HEK293 (cell line): ENCODE results near the gene ELOVL5.

ENCODE experiments used
- CTCF ChIA-PET: fragments of 350-600 bp; formaldehyde crosslinking; extraction: SDS; loops from one replicate; lab custom pipeline; 2021; ENCODE audit warnings: antibody characterized with exemption; lab: Yijun Ruan, JAX
- POLR2A ChIA-PET: fragments of 300-600 bp; formaldehyde crosslinking; extraction: SDS; loops from one replicate; lab custom pipeline; 2020; ENCODE audit warnings: antibody characterized with exemption, inconsistent platforms; lab: Yijun Ruan, JAX
- H3K27ac ChIP-seq: fragments of 200-500 bp; sonication (Bioruptor generic); 2 replicates; pipeline ENCODE4 v1.5.1; 2014; ENCODE audit warnings: low read depth, low read length, control low read depth, inconsistent platforms; ENCODE audit errors: extremely low read depth
- H3K36me3 ChIP-seq, 2 experiments: fragments of 200-500 bp in 1 of 2; sonication (Bioruptor generic) in 1 of 2; 1 replicate in 1 of 2; 2 replicates in 1 of 2; pipeline ENCODE4 v1.5.1; 2014 to 2017; ENCODE audit warnings: inconsistent platforms in 2 of 2, low read length in 2 of 2; ENCODE audit not compliant: control insufficient read depth in 2 of 2, insufficient read depth in 1 of 2
- H3K4me1 ChIP-seq: fragments of 200-500 bp; sonication (Bioruptor generic); 2 replicates; pipeline ENCODE4 v1.5.1; 2014; ENCODE audit warnings: mild to moderate bottlenecking, low read length, inconsistent platforms; ENCODE audit not compliant: control insufficient read depth, insufficient read depth
- H3K4me3 ChIP-seq: 2 replicates; pipeline ENCODE4 v1.5.1; 2011; ENCODE audit warnings: low read depth, mild to moderate bottlenecking, control low read depth, low read length, moderate library complexity
- H3K9me3 ChIP-seq: fragments of 200-500 bp; sonication (Bioruptor generic); 2 replicates; pipeline ENCODE4 v1.5.1; 2014; ENCODE audit warnings: low read depth, low read length, inconsistent platforms; ENCODE audit not compliant: control insufficient read depth, insufficient read depth
- HOXD13 ChIP-seq: sonication (generic); formaldehyde crosslinking; IDR thresholded peaks from 2 replicates; pipeline ENCODE4 v1.8.0; 2022; ENCODE audit warnings: missing genetic modification reagents, borderline replicate concordance
- IKZF3 ChIP-seq: fragments of 450-650 bp; IDR thresholded peaks from 2 replicates; pipeline ENCODE4 v1.5.0; 2018; ENCODE audit warnings: missing biosample characterization, mild to moderate bottlenecking, missing genetic modification characterization, moderate library complexity
- OSR2 ChIP-seq: fragments of 450-650 bp; formaldehyde crosslinking; IDR thresholded peaks from 2 replicates; pipeline ENCODE4 v1.5.1; 2016; ENCODE audit warnings: missing biosample characterization, missing genetic modification characterization
- PBX3 ChIP-seq: sonication (generic); formaldehyde crosslinking; IDR thresholded peaks from 2 replicates; pipeline ENCODE4 v1.8.1; 2022; ENCODE audit warnings: mild to moderate bottlenecking, moderate library complexity, missing genetic modification reagents
- PRDM1 ChIP-seq: fragments of 450-650 bp; formaldehyde crosslinking; IDR thresholded peaks from 2 replicates; pipeline ENCODE4; 2016; ENCODE audit warnings: missing biosample characterization, missing genetic modification characterization
- REPIN1 ChIP-seq: fragments of 450-650 bp; formaldehyde crosslinking; IDR thresholded peaks from 2 replicates; pipeline ENCODE4 v1.5.1; 2017; ENCODE audit warnings: missing biosample characterization, missing genetic modification characterization, low read depth
- ZBTB1 ChIP-seq: fragments of 450-650 bp; formaldehyde crosslinking; IDR thresholded peaks from 2 replicates; pipeline ENCODE4 v1.5.1; 2016; ENCODE audit warnings: missing biosample characterization, missing genetic modification characterization
- ZBTB17 ChIP-seq: fragments of 450-650 bp; formaldehyde crosslinking; IDR thresholded peaks from 2 replicates; pipeline ENCODE4 v1.5.1; 2016; ENCODE audit warnings: missing biosample characterization, missing genetic modification characterization
- ZBTB26 ChIP-seq: fragments of 450-650 bp; formaldehyde crosslinking; optimal IDR thresholded peaks from 2 replicates; pipeline ENCODE3; 2016; ENCODE audit warnings: missing biosample characterization, mild to moderate bottlenecking, missing genetic modification characterization
- ZFP69B ChIP-seq: fragments of 450-650 bp; formaldehyde crosslinking; IDR thresholded peaks from 2 replicates; pipeline ENCODE4 v1.5.1; 2016; ENCODE audit warnings: missing biosample characterization, missing genetic modification characterization
- ZIC2 ChIP-seq: fragments of 450-650 bp; formaldehyde crosslinking; IDR thresholded peaks from 2 replicates; pipeline ENCODE4 v1.5.1; 2016; ENCODE audit warnings: missing biosample characterization, missing genetic modification characterization
- ZNF138 ChIP-seq: fragments of 450-650 bp; formaldehyde crosslinking; IDR thresholded peaks from 2 replicates; pipeline ENCODE4 v1.5.1; 2016; ENCODE audit warnings: missing biosample characterization, missing genetic modification characterization, borderline replicate concordance
- ZNF148 ChIP-seq: fragments of 450-650 bp; formaldehyde crosslinking; IDR thresholded peaks from 2 replicates; pipeline ENCODE4 v1.5.0; 2017; ENCODE audit warnings: missing biosample characterization, missing genetic modification characterization, borderline replicate concordance
- ZNF16 ChIP-seq: fragments of 450-650 bp; formaldehyde crosslinking; IDR thresholded peaks from 2 replicates; pipeline ENCODE4 v1.5.1; 2016; ENCODE audit warnings: low read depth, missing biosample characterization, missing genetic modification characterization
- ZNF473 ChIP-seq: fragments of 450-650 bp; formaldehyde crosslinking; IDR thresholded peaks from 2 replicates; pipeline ENCODE4 v1.5.1; 2017; ENCODE audit warnings: missing biosample characterization, missing genetic modification characterization
- ZNF530 ChIP-seq: fragments of 450-650 bp; formaldehyde crosslinking; IDR thresholded peaks from 2 replicates; pipeline ENCODE4 v1.5.1; 2016; ENCODE audit warnings: low read depth, missing biosample characterization, missing genetic modification characterization
- ZNF549 ChIP-seq: fragments of 450-650 bp; IDR thresholded peaks from 2 replicates; pipeline ENCODE4 v1.5.1; 2018; ENCODE audit warnings: missing biosample characterization, missing genetic modification characterization, mild to moderate bottlenecking, inconsistent platforms, moderate library complexity
- ZNF555 ChIP-seq: fragments of 450-650 bp; formaldehyde crosslinking; conservative IDR thresholded peaks from 2 replicates; pipeline ENCODE4 v1.5.1; 2017; ENCODE audit warnings: missing biosample characterization, mild to moderate bottlenecking, missing genetic modification characterization, inconsistent platforms
- ZNF560 ChIP-seq: fragments of 450-650 bp; formaldehyde crosslinking; IDR thresholded peaks from 2 replicates; pipeline ENCODE4 v1.5.1; 2017; ENCODE audit warnings: missing biosample characterization, missing genetic modification characterization, borderline replicate concordance
- ZNF610 ChIP-seq: fragments of 450-650 bp; formaldehyde crosslinking; IDR thresholded peaks from 2 replicates; pipeline ENCODE4 v1.5.1; 2016; ENCODE audit warnings: missing biosample characterization, missing genetic modification characterization, borderline replicate concordance
- ZNF76 ChIP-seq: fragments of 450-650 bp; formaldehyde crosslinking; IDR thresholded peaks from 2 replicates; pipeline ENCODE4; 2016; ENCODE audit warnings: low read depth, missing biosample characterization, missing genetic modification characterization, borderline replicate concordance
- ZNF777 ChIP-seq: fragments of 450-650 bp; formaldehyde crosslinking; IDR thresholded peaks from 2 replicates; pipeline ENCODE4 v1.5.1; 2017; ENCODE audit warnings: missing biosample characterization, missing genetic modification characterization, borderline replicate concordance
- ZNF837 ChIP-seq: fragments of 450-650 bp; formaldehyde crosslinking; IDR thresholded peaks from 2 replicates; pipeline ENCODE4 v1.5.1; 2016; ENCODE audit warnings: missing biosample characterization, missing genetic modification characterization
- ZXDB ChIP-seq: fragments of 450-650 bp; formaldehyde crosslinking; IDR thresholded peaks from 2 replicates; pipeline ENCODE4 v1.5.1; 2016; ENCODE audit warnings: missing biosample characterization, missing genetic modification characterization

ELOVL5 gene

GRCh38 chr6:53244399-53244931, 104.3 kb downstream of the ELOVL5 start:
- no peak overlapping the region for H3K4me3 ChIP-seq

GRCh38 chr6:53241938-53242337, 106.8 kb downstream of the ELOVL5 start:
- ChIA-PET CTCF (no interaction called here), POLR2A (no interaction called here)
- Histone ChIP-seq H3K4me1 (no peaks in the 10 kb centered on the region), H3K36me3 (no peaks in the 10 kb centered on the region), H3K9me3 (no peaks in the 10 kb centered on the region), H3K27ac (no peak overlapping the region), H3K4me3 (no peak overlapping the region)
- TF ChIP-seq ZNF473: no peak
- no peak for TF ChIP-seq ZNF560 (tag by site-specific recombination)
- TF ChIP-seq OSR2: no peak
- TF ChIP-seq ZFP69B (tag by site-specific recombination): no peak
- TF ChIP-seq IKZF3 (tag by site-specific recombination): no peak
- no peak for TF ChIP-seq ZXDB (tag by site-specific recombination)

More at GRCh38 chr6:53244399-53244931, 104.3 kb downstream of the ELOVL5 start:
- H3K9me3 ChIP-seq: no peaks in the 10 kb centered on the region
- no peaks in the 10 kb centered on the region for H3K4me1 ChIP-seq
- CTCF ChIA-PET: no interaction called here
- no peak overlapping the region for H3K27ac ChIP-seq
- no peaks in the 10 kb centered on the region for H3K36me3 ChIP-seq
- TF ChIP-seq ZNF555 (tag by site-specific recombination) (no peak), ZXDB (tag by site-specific recombination) (no peak), PBX3 (no peak), ZNF530 (tag by site-specific recombination) (no peak), ZNF76 (tag by site-specific recombination) (no peak), HOXD13 (CRISPR knock-in tag) (no peak), ZNF549 (tag by site-specific recombination) (no peak), REPIN1 (tag by site-specific recombination) (no peak), ZBTB26 (no peak)
- POLR2A ChIA-PET: interaction anchor here (0.6 kb wide), 1 partner anchor 13 kb away, joined by 3 read pairs; no protein-coding TSS in a partner anchor

GRCh38 chr6:53240761-53241160, 108.0 kb downstream of the ELOVL5 start:
- no peaks in the 10 kb centered on the region for H3K4me1 ChIP-seq
- CTCF ChIA-PET: no interaction called here
- no peaks in the 10 kb centered on the region for H3K36me3 ChIP-seq
- no peak overlapping the region for H3K4me3 ChIP-seq
- H3K9me3 ChIP-seq: no peaks in the 10 kb centered on the region
- TF ChIP-seq ZBTB17 (tag by site-specific recombination) (no peak), ZIC2 (tag by site-specific recombination) (no peak)
- POLR2A ChIA-PET: no interaction called here
- no peak overlapping the region for H3K27ac ChIP-seq

- ChIA-PET CTCF (interaction anchor here (0.6 kb wide), 2 partner anchors 21 to 1106 kb away, joined by 3 read pairs; no protein-coding TSS in a partner anchor), POLR2A (no interaction called here)
- TF ChIP-seq PBX3 (no peak), ZNF777 (tag by site-specific recombination) (no peak), PRDM1 (tag by site-specific recombination) (no peak), ZNF16 (tag by site-specific recombination) (no peak), ZBTB1 (tag by site-specific recombination) (no peak), ZNF837 (tag by site-specific recombination) (no peak), ZNF148 (tag by site-specific recombination) (no peak), ZNF138 (tag by site-specific recombination) (no peak), ZNF610 (tag by site-specific recombination) (no peak)
Measured at GRCh38 chr6:53240139-53240538, 108.6 kb downstream of the ELOVL5 start.

More at GRCh38 chr6:53240139-53240538, 108.6 kb downstream of the ELOVL5 start:
- H3K4me1 ChIP-seq: no peaks in the 10 kb centered on the region
- H3K36me3 ChIP-seq: no peaks in the 10 kb centered on the region
- H3K4me3 ChIP-seq: no peak overlapping the region
- no peaks in the 10 kb centered on the region for H3K9me3 ChIP-seq
- H3K27ac ChIP-seq: no peak overlapping the region
